MM.1S (cell line): ENCODE measurements around the gene CDKL1.

ENCODE experiments used
- DNase-seq: peaks from one replicate; pipeline ENCODE4 v3.0.0-alpha.2; 2015
- H2AFZ ChIP-seq: fragments of 300-600 bp; sonication (generic); 2 replicates; pipeline ENCODE4 v1.6.0; 2016; ENCODE audit warnings: antibody characterized with exemption, low read length
- H3F3A ChIP-seq: fragments of 300-600 bp; sonication (generic); 2 replicates; pipeline ENCODE4 v1.6.1; 2016; ENCODE audit warnings: mild to moderate bottlenecking, antibody characterized with exemption, low read length, moderate library complexity, mixed read lengths; ENCODE audit not compliant: insufficient read depth
- H3K27ac ChIP-seq: fragments of 300-600 bp; sonication (generic); 2 replicates; pipeline ENCODE4 v1.5.1; 2016; ENCODE audit warnings: mild to moderate bottlenecking, low read length
- H3K27me3 ChIP-seq: fragments of 300-600 bp; sonication (generic); replicated peaks from 2 replicates; pipeline ENCODE4 v1.6.0; 2016; ENCODE audit warnings: low read length; ENCODE audit not compliant: insufficient read depth
- H3K36me3 ChIP-seq: fragments of 300-600 bp; sonication (generic); replicated peaks from 2 replicates; pipeline ENCODE4 v1.6.1; 2016; ENCODE audit warnings: mild to moderate bottlenecking, low read length, mixed read lengths; ENCODE audit not compliant: insufficient read depth
- H3K4me1 ChIP-seq: fragments of 300-600 bp; sonication (generic); 2 replicates; pipeline ENCODE4 v1.6.1; 2016; ENCODE audit warnings: low read length, mixed read lengths
- H3K4me2 ChIP-seq: fragments of 300-600 bp; sonication (generic); 2 replicates; pipeline ENCODE4 v1.6.0; 2016; ENCODE audit warnings: low read depth, low read length
- H3K4me3 ChIP-seq: fragments of 300-600 bp; sonication (generic); 2 replicates; pipeline ENCODE4 v1.5.1; 2016; ENCODE audit warnings: low read length, mixed read lengths
- H3K79me2 ChIP-seq: fragments of 300-600 bp; sonication (generic); 2 replicates; pipeline ENCODE4 v1.6.1; 2016; ENCODE audit warnings: mixed run types, low read length, mixed read lengths
- H3K9ac ChIP-seq: fragments of 300-600 bp; sonication (generic); 2 replicates; pipeline ENCODE4 v1.6.1; 2016; ENCODE audit warnings: low read length, mixed read lengths
- H3K9me2 ChIP-seq: fragments of 300-600 bp; sonication (generic); replicated peaks from 2 replicates; pipeline ENCODE4 v1.6.1; 2016; ENCODE audit warnings: mild to moderate bottlenecking, low read length, mixed read lengths; ENCODE audit not compliant: insufficient read depth
- H3K9me3 ChIP-seq: fragments of 300-600 bp; sonication (generic); replicated peaks from 2 replicates; pipeline ENCODE4 v1.6.1; 2016; ENCODE audit warnings: mild to moderate bottlenecking, low read length, mixed read lengths; ENCODE audit not compliant: insufficient read depth
- H4K20me1 ChIP-seq: fragments of 300-600 bp; sonication (generic); 2 replicates; pipeline ENCODE4 v1.6.1; 2016; ENCODE audit warnings: mild to moderate bottlenecking, low read length, moderate library complexity, mixed read lengths; ENCODE audit not compliant: insufficient read depth
- EZH2 ChIP-seq: fragments of 300-600 bp; sonication (generic); optimal IDR thresholded peaks from 2 replicates; pipeline ENCODE3; 2017; ENCODE audit warnings: low read depth, mild to moderate bottlenecking, antibody characterized with exemption, low read length, mixed read lengths
- EZH2phosphoT487 ChIP-seq: fragments of 300-600 bp; sonication (generic); IDR thresholded peaks from 2 replicates; pipeline ENCODE4 v1.6.1; 2018; ENCODE audit warnings: antibody characterized with exemption, low read length
- TF ChIP-seq, protein P1 (sequence below): fragments of 300-600 bp; sonication (generic); IDR thresholded peaks from 2 replicates; pipeline ENCODE4 v1.5.1; 2016; ENCODE audit warnings: antibody characterized with exemption, low read length, mixed read lengths

Gene CDKL1

DNA sequence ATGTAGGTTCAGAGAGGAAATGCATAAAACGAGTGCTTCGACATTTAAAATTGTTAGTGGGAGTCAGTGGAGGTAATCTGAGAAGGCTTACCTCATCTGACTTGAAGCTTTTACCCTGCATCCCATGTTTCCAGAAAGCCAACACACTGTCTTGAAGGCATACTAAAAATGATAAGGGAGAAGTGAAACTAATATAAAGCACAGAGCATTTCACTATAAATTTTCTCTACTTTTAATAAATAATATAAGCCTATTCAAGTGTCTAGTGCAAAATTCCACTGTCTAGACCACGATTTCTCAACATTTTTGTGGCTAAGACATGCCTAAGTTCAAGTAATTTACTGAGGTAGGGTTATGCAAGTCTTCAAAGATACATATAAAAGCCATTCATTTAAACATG lies 29.1 kb upstream of the CDKL1 start:
- H3F3A ChIP-seq = no peaks in the 10 kb centered on the region
- no peak overlapping the region for H3K4me3 ChIP-seq
- TF ChIP-seq EZH2 (no peak), EZH2phosphoT487 (no peak)
- TF ChIP-seq, protein P1, sequence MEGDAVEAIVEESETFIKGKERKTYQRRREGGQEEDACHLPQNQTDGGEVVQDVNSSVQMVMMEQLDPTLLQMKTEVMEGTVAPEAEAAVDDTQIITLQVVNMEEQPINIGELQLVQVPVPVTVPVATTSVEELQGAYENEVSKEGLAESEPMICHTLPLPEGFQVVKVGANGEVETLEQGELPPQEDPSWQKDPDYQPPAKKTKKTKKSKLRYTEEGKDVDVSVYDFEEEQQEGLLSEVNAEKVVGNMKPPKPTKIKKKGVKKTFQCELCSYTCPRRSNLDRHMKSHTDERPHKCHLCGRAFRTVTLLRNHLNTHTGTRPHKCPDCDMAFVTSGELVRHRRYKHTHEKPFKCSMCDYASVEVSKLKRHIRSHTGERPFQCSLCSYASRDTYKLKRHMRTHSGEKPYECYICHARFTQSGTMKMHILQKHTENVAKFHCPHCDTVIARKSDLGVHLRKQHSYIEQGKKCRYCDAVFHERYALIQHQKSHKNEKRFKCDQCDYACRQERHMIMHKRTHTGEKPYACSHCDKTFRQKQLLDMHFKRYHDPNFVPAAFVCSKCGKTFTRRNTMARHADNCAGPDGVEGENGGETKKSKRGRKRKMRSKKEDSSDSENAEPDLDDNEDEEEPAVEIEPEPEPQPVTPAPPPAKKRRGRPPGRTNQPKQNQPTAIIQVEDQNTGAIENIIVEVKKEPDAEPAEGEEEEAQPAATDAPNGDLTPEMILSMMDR = no peak
- H3K9me2 ChIP-seq = no peaks in the 10 kb centered on the region
- H3K36me3 ChIP-seq = no peaks in the 10 kb centered on the region
- H3K79me2 ChIP-seq = no peaks in the 10 kb centered on the region
- no peak overlapping the region for H3K27ac ChIP-seq
- no peak overlapping the region for H2AFZ ChIP-seq
- no peak overlapping the region for H3K4me2 ChIP-seq
- no peaks in the 10 kb centered on the region for H3K9me3 ChIP-seq
- no peak overlapping the region for H3K9ac ChIP-seq
- no peaks in the 10 kb centered on the region for H3K4me1 ChIP-seq
- no peak for DNase-seq
- H4K20me1 ChIP-seq = no peaks in the 10 kb centered on the region
- no peaks in the 10 kb centered on the region for H3K27me3 ChIP-seq

DNA sequence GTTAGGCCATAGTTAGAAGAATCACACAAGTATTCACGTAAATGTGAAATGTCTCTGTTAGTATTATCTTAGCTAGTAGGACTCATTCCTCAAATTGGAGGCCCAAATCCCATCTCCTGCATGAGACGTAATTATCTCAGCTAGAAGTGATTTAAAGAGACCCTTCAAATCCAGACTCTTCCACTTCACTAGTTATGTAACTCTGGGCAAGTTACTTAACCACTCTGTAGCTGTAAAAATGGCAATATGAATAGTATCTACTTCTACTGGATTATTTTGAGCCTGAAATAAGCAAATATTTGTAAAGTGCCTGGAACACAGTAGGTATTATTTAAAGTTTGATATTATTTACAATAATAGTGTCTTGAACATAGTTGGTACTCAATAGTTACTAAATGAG lies 28.4 kb upstream of the CDKL1 start:
- Histone ChIP-seq H3K9me3 (no peaks in the 10 kb centered on the region), H3K4me1 (no peaks in the 10 kb centered on the region), H3K9ac (no peak overlapping the region), H3K9me2 (no peaks in the 10 kb centered on the region), H4K20me1 (no peaks in the 10 kb centered on the region), H2AFZ (no peak overlapping the region), H3K4me3 (no peak overlapping the region), H3K27me3 (no peaks in the 10 kb centered on the region), H3K36me3 (no peaks in the 10 kb centered on the region), H3K27ac (no peak overlapping the region), H3K4me2 (no peak overlapping the region), H3F3A (no peaks in the 10 kb centered on the region), H3K79me2 (no peaks in the 10 kb centered on the region)
- DNase-seq = no peak
- TF ChIP-seq EZH2 = no peak
- no peak for TF ChIP-seq EZH2phosphoT487
- TF ChIP-seq, protein P1 = no peak

DNA sequence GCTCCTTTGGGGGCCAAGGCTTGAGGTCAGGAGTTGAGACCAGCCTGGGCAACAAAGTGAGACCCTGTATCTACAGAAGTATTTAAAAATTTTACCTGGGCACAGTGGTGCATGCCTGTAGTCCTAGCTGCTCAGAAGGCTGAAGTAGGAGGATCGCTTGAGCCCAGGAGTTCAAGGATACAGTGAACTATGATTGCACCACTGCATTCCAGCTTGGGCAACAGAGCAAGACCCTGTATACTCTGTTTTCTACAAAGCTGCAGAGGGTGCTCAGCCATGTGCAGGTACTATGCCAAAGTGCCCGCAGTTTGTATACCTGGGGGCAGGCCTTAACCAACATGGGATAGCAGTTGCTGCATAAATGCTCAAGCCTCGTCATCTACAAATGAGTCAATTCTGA lies 26.8 kb upstream of the CDKL1 start:
- no peaks in the 10 kb centered on the region for H3F3A ChIP-seq
- no peaks in the 10 kb centered on the region for H4K20me1 ChIP-seq
- H3K27ac ChIP-seq = no peak overlapping the region
- DNase-seq = no peak
- no peak overlapping the region for H3K9ac ChIP-seq
- H3K9me2 ChIP-seq = no peaks in the 10 kb centered on the region
- no peaks in the 10 kb centered on the region for H3K4me1 ChIP-seq
- H3K79me2 ChIP-seq = no peaks in the 10 kb centered on the region
- no peaks in the 10 kb centered on the region for H3K9me3 ChIP-seq
- H3K4me2 ChIP-seq = no peak overlapping the region
- TF ChIP-seq, protein P1 = no peak
- TF ChIP-seq EZH2phosphoT487 (no peak), EZH2 (no peak)
- no peaks in the 10 kb centered on the region for H3K36me3 ChIP-seq
- no peaks in the 10 kb centered on the region for H3K27me3 ChIP-seq
- H2AFZ ChIP-seq = no peak overlapping the region
- H3K4me3 ChIP-seq = no peak overlapping the region
